ENCODE results near the gene SOX6. TPM values are rescaled to one million over a fixed set of nuclear protein-coding genes. Genes with fewer than 3 reads are reported as not detected.
A peak's percentile ranks its signal among the peaks of the same experiment; 100 is the strongest.

Gene SOX6
- polyA plus RNA-seq, 3 donors, result not detected

- no peak overlapping the region for H2AFZ ChIP-seq (ENCODE audit: insufficient read depth, low read depth, low read length, poor library complexity, severe bottlenecking)
- H3K36me3 Mint-ChIP-seq, result no peaks in the 10 kb centered on the region
- intact Hi-C loops (cut with micrococcal nuclease), result no loop called here
- H3K27me3 Mint-ChIP-seq (ENCODE audit: low read depth in 3 of 3), result peaks cover 0 to 1% (median 1%) of the 10 kb centered on the region in 3 donors
- no peaks in the 10 kb centered on the region for H3K4me1 Mint-ChIP-seq
- H4K20me1 ChIP-seq (ENCODE audit: insufficient read depth, low read length), result no peaks in the 10 kb centered on the region
- H3K79me2 ChIP-seq (ENCODE audit: insufficient read depth, low read length), result no peaks in the 10 kb centered on the region
- no peaks in the 10 kb centered on the region for H3K9me3 ChIP-seq (replicated peaks in 1 of 2; ENCODE audit: control insufficient read depth in 1 of 2, insufficient read depth in 1 of 2, low read length in 2 of 2)
- H3K4me3 ChIP-seq (replicated peaks in 1 of 3; ENCODE audit: low read depth in 2 of 3, low read length in 3 of 3), result no peak overlapping the region
- H3K4me2 ChIP-seq (replicated peaks; ENCODE audit: extremely low read depth, low read length, poor library complexity, severe bottlenecking), result no peak overlapping the region
- H3K9me3 Mint-ChIP-seq, result peaks cover 0 to 11% (median 2%) of the 10 kb centered on the region in 7 donors
- no peaks in the 10 kb centered on the region for H3K36me3 ChIP-seq (replicated peaks in 1 of 2; ENCODE audit: control insufficient read depth in 1 of 2, insufficient read depth in 2 of 2, low read length in 2 of 2)
- 52% methylated on average over 34 of the region's 36 CpGs for whole genome bisulfite sequencing (ENCODE audit: insufficient coverage)
- no peaks in the 10 kb centered on the region for H3K27me3 ChIP-seq (ENCODE audit: control insufficient read depth in 2 of 2, insufficient read depth in 2 of 2, low read length in 2 of 2)
- no peak overlapping the region for H3K4me3 Mint-ChIP-seq
- H3K27ac ChIP-seq (ENCODE audit: low read depth in 1 of 2, low read length in 2 of 2), result no peak overlapping the region
- no peaks in the 10 kb centered on the region for H3K4me1 ChIP-seq (ENCODE audit: control insufficient read depth in 1 of 2, insufficient read depth in 2 of 2, low read length in 2 of 2)
- TF ChIP-seq CTCF (IDR thresholded peaks at IDR 0.05), result peak; percentile 95
- no peak overlapping the region for H3K27ac Mint-ChIP-seq
- H3K9ac ChIP-seq (ENCODE audit: insufficient read depth, low read length, poor library complexity, severe bottlenecking), result no peak overlapping the region
- DNase-seq, result no peak
Measured at GRCh38 chr11:15941206-15941770, 415.1 kb downstream of the SOX6 start.

- WGBS (ENCODE audit: insufficient coverage), result 93% methylated on average over 6 of the region's 8 CpGs
- no peaks in the 10 kb centered on the region for H4K20me1 ChIP-seq (ENCODE audit: insufficient read depth, low read length)
- peaks cover 0 to 8% (median 2%) of the 10 kb centered on the region in 7 donors for H3K9me3 Mint-ChIP-seq
- no peaks in the 10 kb centered on the region for H3K79me2 ChIP-seq (ENCODE audit: insufficient read depth, low read length)
- H3K27me3 Mint-ChIP-seq (ENCODE audit: low read depth in 3 of 3), result peaks cover 1 to 2% (median 1%) of the 10 kb centered on the region in 3 donors
- H3K27ac ChIP-seq (ENCODE audit: low read depth in 1 of 2, low read length in 2 of 2), result no peak overlapping the region
- no peaks in the 10 kb centered on the region for H3K4me1 ChIP-seq (ENCODE audit: control insufficient read depth in 1 of 2, insufficient read depth in 2 of 2, low read length in 2 of 2)
- no peak for TF ChIP-seq CTCF (IDR thresholded peaks at IDR 0.05)
- no peak overlapping the region for H3K4me3 ChIP-seq (replicated peaks in 1 of 3; ENCODE audit: low read depth in 2 of 3, low read length in 3 of 3)
- H3K9ac ChIP-seq (ENCODE audit: insufficient read depth, low read length, poor library complexity, severe bottlenecking), result no peak overlapping the region
- no peaks in the 10 kb centered on the region for H3K9me3 ChIP-seq (replicated peaks in 1 of 2; ENCODE audit: control insufficient read depth in 1 of 2, insufficient read depth in 1 of 2, low read length in 2 of 2)
- H3K4me3 Mint-ChIP-seq, result no peak overlapping the region
- no peaks in the 10 kb centered on the region for H3K36me3 ChIP-seq (replicated peaks in 1 of 2; ENCODE audit: control insufficient read depth in 1 of 2, insufficient read depth in 2 of 2, low read length in 2 of 2)
- peaks cover 2% of the 10 kb centered on the region for H3K4me1 Mint-ChIP-seq
- H3K4me2 ChIP-seq (replicated peaks; ENCODE audit: extremely low read depth, low read length, poor library complexity, severe bottlenecking), result no peak overlapping the region
- DNase-seq, result no peak
- no peak overlapping the region for H3K27ac Mint-ChIP-seq
- intact Hi-C loops (cut with micrococcal nuclease), result no loop called here
- no peaks in the 10 kb centered on the region for H3K27me3 ChIP-seq (ENCODE audit: control insufficient read depth in 2 of 2, insufficient read depth in 2 of 2, low read length in 2 of 2)
- no peak overlapping the region for H2AFZ ChIP-seq (ENCODE audit: insufficient read depth, low read depth, low read length, poor library complexity, severe bottlenecking)
- no peaks in the 10 kb centered on the region for H3K36me3 Mint-ChIP-seq
Measured at GRCh38 chr11:15940462-15941205, 415.7 kb downstream of the SOX6 start.
